Thyroid gland (tissue), 4 donors: ENCODE measurements around the gene RUSC2. TPM values are rescaled to one million over a fixed set of nuclear protein-coding genes. Genes with fewer than 3 reads are reported as not detected.
"Not testable (repeated sequence)": the region's sequence is repeated elsewhere in the genome, so short reads cannot be mapped to it uniquely, and the experiment has no call there.

Experiments used
- DNase-seq, 2 donors: peaks; one replicate each; pipeline ENCODE4 v3.0.0-alpha.2; 2019
- H3K27ac ChIP-seq, 3 donors: fragments of 200-600 bp; sonication (generic); 1 replicate in 2 of 3; 2 replicates in 1 of 3; pipeline ENCODE4 v1.5.1; 2016 to 2019; ENCODE audit warnings: mild to moderate bottlenecking in 1 of 3, moderate library complexity in 1 of 3
- H3K27me3 ChIP-seq: fragments of 200-600 bp; sonication (generic); one replicate; pipeline ENCODE4 v1.5.1; 2019
- H3K36me3 ChIP-seq, 2 donors: fragments of 200-600 bp; sonication (generic); one replicate each; pipeline ENCODE4 v1.5.1; 2016 to 2019
- H3K4me1 ChIP-seq, 2 donors: fragments of 200-600 bp; sonication (generic); one replicate each; pipeline ENCODE4 v1.5.1; 2017 to 2019
- H3K4me3 ChIP-seq, 3 donors: fragments of 200-600 bp; sonication (generic); replicated peaks in 1 of 3; 1 replicate in 2 of 3; 2 replicates in 1 of 3; pipeline ENCODE4 v1.5.1; 2016; ENCODE audit warnings: mild to moderate bottlenecking in 1 of 3
- H3K9me3 ChIP-seq: fragments of 200-600 bp; sonication (generic); one replicate; pipeline ENCODE4 v1.5.1; 2017
- CTCF ChIP-seq, 6 experiments: fragments of 200-600 bp in 3 of 6; fragments of 450-650 bp in 3 of 6; sonication (generic) in 3 of 6; IDR thresholded peaks; one replicate each; pipeline ENCODE4 v1.5.1; 2016 to 2019; ENCODE audit warnings: antibody characterized with exemption in 6 of 6, mild to moderate bottlenecking in 2 of 6, inconsistent platforms in 1 of 6, moderate library complexity in 1 of 6
- POLR2A ChIP-seq, 2 donors: fragments of 450-650 bp; IDR thresholded peaks; one replicate each; pipeline ENCODE4 v1.6.1; 2017; ENCODE audit warnings: antibody characterized with exemption in 2 of 2, mild to moderate bottlenecking in 2 of 2, moderate library complexity in 1 of 2
- WGBS, 2 donors: methylation state at CpG; one replicate each; pipeline ENCODE4 v1.1.5; 2017; 5-methylcytosine and 5-hydroxymethylcytosine counted together
- intact Hi-C: fragments of 100-400 bp; cut with DNase I; formaldehyde crosslinking; loops from one replicate; pipeline ENCODE4 v1.15.1; 2023
- total RNA-seq, 4 donors: library from RNA; depleted of rRNA; stranded (reverse); fragments of >200 nt; gene quantifications; one replicate each; pipeline ENCODE4 v1.2.3, GENCODE V29; 2016

Gene RUSC2
- total RNA-seq, 4 donors from 2014 or later, result 15.2 to 28.2 (median 26.4) TPM

GRCh38 chr9:35520364-35520710 is 30.4 kb downstream of the RUSC2 start:
- intact Hi-C loops, result no loop called here
- peak overlapping the region; percentile 92 to 96 (median 96) for H3K27ac ChIP-seq
- peaks cover 74 to 84% of the 10 kb centered on the region in 2 donors for H3K4me1 ChIP-seq
- TF ChIP-seq CTCF (IDR thresholded peaks at IDR 0.05), result no peak
- TF ChIP-seq POLR2A (IDR thresholded peaks at IDR 0.05), result peak in 1 of 2 donors; percentile 3
- H3K27me3 ChIP-seq, result no peaks in the 10 kb centered on the region
- 88 to 92% methylated on average over 1 of the region's 1 CpG for WGBS, 2 donors
- no peak overlapping the region for H3K4me3 ChIP-seq
- peak in 1 of 2 donors; percentile 12 for DNase-seq
- no peaks in the 10 kb centered on the region for H3K9me3 ChIP-seq
- H3K36me3 ChIP-seq, result no peaks in the 10 kb centered on the region

GRCh38 chr9:35521708-35522107 is 31.8 kb downstream of the RUSC2 start:
- intact Hi-C loops, result no loop called here
- DNase-seq, result no peak
- peak overlapping the region; percentile 92 to 96 (median 96) for H3K27ac ChIP-seq
- no peaks in the 10 kb centered on the region for H3K9me3 ChIP-seq
- no peak overlapping the region for H3K4me3 ChIP-seq
- no peak for TF ChIP-seq CTCF (IDR thresholded peaks at IDR 0.05)
- TF ChIP-seq POLR2A (IDR thresholded peaks at IDR 0.05), result no peak
- no peaks in the 10 kb centered on the region for H3K36me3 ChIP-seq
- H3K27me3 ChIP-seq, result no peaks in the 10 kb centered on the region
- WGBS, 2 donors, result 81 to 92% methylated on average over 2 of the region's 2 CpGs
- peaks cover 73 to 80% of the 10 kb centered on the region in 2 donors for H3K4me1 ChIP-seq

GRCh38 chr9:35522187-35522586 is 32.3 kb downstream of the RUSC2 start:
- H3K4me1 ChIP-seq, result peaks cover 71 to 78% of the 10 kb centered on the region in 2 donors
- peak overlapping the region; percentile 92 to 96 (median 96) for H3K27ac ChIP-seq
- H3K36me3 ChIP-seq, result no peaks in the 10 kb centered on the region
- no peak for DNase-seq
- no peak overlapping the region for H3K4me3 ChIP-seq
- H3K9me3 ChIP-seq, result no peaks in the 10 kb centered on the region
- peak in 1 of 6 experiments; percentile 20 for TF ChIP-seq CTCF (IDR thresholded peaks at IDR 0.05)
- TF ChIP-seq POLR2A (IDR thresholded peaks at IDR 0.05), result no peak
- intact Hi-C loops, result no loop called here
- no peaks in the 10 kb centered on the region for H3K27me3 ChIP-seq

GRCh38 chr9:35522700-35523099 is 32.8 kb downstream of the RUSC2 start:
- peaks cover 71 to 74% of the 10 kb centered on the region in 2 donors for H3K4me1 ChIP-seq
- DNase-seq, result no peak
- H3K27me3 ChIP-seq, result no peaks in the 10 kb centered on the region
- no peak overlapping the region for H3K4me3 ChIP-seq
- TF ChIP-seq CTCF (IDR thresholded peaks at IDR 0.05) (no peak), POLR2A (IDR thresholded peaks at IDR 0.05) (no peak)
- 59 to 79% methylated on average over 1 of the region's 1 CpG for WGBS, 2 donors
- peak overlapping the region; percentile 92 to 96 (median 96) for H3K27ac ChIP-seq
- intact Hi-C loops, result no loop called here
- H3K9me3 ChIP-seq, result no peaks in the 10 kb centered on the region
- no peaks in the 10 kb centered on the region for H3K36me3 ChIP-seq

GRCh38 chr9:35523556-35523955 is 33.6 kb downstream of the RUSC2 start:
- H3K27me3 ChIP-seq, intact Hi-C loops, H3K36me3 ChIP-seq, DNase-seq, H3K9me3 ChIP-seq, H3K4me3 ChIP-seq: not testable (repeated sequence)
- Histone ChIP-seq H3K4me1 (peaks cover 63 to 65% of the 10 kb centered on the region in 2 donors), H3K27ac (peak overlapping the region; percentile 92 to 96 (median 96))
